ENCODE results near the gene ARPC5L. TPM values are rescaled to one million over a fixed set of nuclear protein-coding genes. Genes with fewer than 3 reads are reported as not detected.

The ARPC5L gene
- total RNA-seq: 11.0 and 11.5 TPM in 2 replicates

GRCh38 chr9:124861342-124862229 lies at the start of gene ARPC5L, which contains the start of gene RPL35:
Gene ARPC5L, plus strand, starts transcription at chr9:124862130. Its CDS starts 7,161 bp downstream, at chr9:124869291.
Gene RPL35, minus strand, starts transcription at chr9:124861957. Its CDS starts 45 bp downstream, at chr9:124861912.

DNA sequence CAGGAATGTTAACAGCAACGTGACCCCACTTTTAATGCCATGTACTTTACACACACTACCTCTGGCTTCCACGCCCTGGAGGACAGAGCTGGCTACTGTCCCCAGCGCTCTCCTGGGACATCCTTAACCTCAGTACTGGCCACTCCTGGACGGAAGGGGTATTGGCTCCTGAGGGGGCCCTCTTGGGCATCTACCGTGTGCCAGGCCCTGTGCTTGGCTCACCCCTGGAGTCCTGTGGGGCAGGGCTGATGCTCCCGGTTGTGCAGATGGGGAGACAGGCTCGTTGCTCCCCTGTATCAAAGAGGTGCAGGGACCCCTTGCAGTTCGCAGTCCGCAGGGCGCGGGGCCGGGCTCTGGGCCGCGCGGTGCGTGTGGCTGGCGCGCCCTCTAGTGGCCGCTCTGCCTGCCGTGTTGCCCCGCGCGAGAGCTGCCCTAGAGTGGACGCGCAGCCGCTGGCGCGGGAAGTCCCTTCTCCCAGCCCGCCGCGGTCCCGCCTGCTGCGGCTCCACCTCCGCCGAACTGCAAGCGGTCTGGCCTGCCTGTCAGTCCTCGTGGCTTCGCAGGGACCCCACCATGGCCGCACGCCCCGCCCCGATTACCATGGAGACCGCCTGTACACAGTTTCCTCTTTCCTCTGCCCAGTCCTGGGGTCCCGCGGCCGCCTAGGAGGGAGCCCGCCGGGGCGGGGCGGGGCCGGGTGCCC lies 8.9 kb upstream of the ARPC5L start, which contains the start of gene WDR38:
Gene WDR38, plus strand, starts transcription at position 632 of the 703 bp plus-strand sequence. CDS start 72 bp downstream, outside the sequence.

Other genes with a start within 250 kb of the ARPC5L start
- 0.26 and 0.47 TPM in 2 replicates for gene NR6A1, start 90.8 kb upstream of the ARPC5L start, total RNA-seq
- 5.7 and 7.4 TPM in 2 replicates for gene OLFML2A, start 85.0 kb upstream of the ARPC5L start, total RNA-seq
- gene WDR38, start 8.7 kb upstream of the ARPC5L start, total RNA-seq: not detected in 2 replicates
- 2,714 and 5,006 TPM in 2 replicates for gene RPL35, start 173 bp upstream of the ARPC5L start, total RNA-seq
- 6.7 and 9.8 TPM in 2 replicates for gene GOLGA1, start 79.0 kb downstream of the ARPC5L start, total RNA-seq

All from bronchial smooth muscle cell (primary cell).